ENCODE results near the gene PFN3.

Gene PFN3

DNA sequence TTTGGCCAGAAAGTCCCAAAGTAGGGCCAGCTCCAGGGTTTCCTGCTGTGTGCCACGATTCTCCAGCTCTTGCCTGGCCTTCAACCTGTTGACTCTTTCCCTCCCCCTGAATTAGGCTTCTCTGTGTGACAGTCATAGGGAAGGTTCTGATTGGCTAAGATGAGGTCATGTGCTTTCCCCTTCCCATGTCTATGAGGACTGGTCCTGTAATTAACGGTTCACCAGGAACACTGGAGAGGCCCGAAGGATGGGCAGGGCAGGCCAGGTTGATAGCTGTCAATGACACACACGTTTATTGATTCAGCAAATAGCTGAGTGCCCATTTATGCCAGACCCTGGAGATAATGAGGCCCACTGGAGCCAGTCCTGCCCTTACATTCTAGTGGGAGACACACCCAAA is 37.2 kb upstream of the PFN3 start:
- DNase-seq (ENCODE audit: low spot score): no peak

DNA sequence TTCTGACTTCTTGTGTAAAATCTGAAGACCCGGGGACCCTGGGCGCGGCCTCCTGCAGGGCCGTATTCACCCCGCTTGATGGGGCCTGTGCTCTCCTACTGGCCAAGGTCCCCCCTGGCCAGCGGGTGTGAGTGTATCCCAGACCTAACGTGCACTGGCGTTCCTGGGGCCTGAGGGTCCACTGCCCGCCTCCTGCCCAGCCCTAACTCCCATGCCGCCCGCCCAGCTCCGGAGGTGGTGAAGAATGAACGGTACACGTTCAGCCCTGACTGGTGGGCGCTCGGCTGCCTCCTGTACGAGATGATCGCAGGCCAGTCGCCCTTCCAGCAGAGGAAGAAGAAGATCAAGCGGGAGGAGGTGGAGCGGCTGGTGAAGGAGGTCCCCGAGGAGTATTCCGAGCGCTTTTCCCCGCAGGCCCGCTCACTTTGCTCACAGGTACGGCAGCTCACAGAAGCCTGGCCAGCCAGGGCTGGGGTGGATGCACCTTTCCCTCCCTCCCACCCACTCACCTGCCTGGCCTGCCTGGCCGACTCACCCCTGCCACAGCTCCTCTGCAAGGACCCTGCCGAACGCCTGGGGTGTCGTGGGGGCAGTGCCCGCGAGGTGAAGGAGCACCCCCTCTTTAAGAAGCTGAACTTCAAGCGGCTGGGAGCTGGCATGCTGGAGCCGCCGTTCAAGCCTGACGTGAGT is 35.5 kb upstream of the PFN3 start:
- DNase-seq (ENCODE audit: low spot score): no peak

DNA sequence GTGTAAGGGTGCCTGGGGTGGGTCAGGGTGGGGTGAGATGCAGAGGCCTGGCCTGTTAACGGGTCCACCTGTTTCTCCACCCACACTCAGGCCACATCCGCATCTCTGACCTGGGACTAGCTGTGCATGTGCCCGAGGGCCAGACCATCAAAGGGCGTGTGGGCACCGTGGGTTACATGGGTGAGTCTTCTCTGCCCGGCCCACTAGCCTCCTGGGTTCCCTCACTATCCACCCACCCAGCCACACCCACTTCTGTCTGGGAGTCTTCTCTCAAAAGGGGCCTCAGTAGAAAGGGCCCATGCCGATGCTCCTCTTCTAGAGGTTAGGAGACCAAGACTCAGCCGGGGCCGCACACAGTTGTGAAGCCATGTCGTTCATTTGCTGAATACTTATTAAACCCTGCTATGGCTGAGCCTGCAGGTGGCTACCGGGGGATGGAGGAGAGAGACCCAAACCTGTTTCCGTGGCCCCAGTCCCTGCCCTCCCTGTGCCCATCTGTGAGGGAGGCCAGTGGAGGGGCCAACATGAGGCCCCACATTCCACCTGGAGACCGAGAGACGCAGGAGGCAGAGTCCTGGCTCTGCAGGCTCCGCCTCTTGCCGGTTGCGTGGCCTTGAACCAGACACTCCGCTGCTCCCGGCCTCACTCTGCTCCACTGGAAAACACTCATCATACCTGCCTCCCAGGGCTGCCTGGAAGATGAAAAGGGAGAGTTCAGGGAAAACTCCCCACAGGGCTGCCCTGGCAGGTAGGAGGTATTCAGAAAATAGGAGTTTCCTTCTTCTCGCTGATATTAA is 34.7 kb upstream of the PFN3 start:
- no peak for DNase-seq (ENCODE audit: low spot score)

DNA sequence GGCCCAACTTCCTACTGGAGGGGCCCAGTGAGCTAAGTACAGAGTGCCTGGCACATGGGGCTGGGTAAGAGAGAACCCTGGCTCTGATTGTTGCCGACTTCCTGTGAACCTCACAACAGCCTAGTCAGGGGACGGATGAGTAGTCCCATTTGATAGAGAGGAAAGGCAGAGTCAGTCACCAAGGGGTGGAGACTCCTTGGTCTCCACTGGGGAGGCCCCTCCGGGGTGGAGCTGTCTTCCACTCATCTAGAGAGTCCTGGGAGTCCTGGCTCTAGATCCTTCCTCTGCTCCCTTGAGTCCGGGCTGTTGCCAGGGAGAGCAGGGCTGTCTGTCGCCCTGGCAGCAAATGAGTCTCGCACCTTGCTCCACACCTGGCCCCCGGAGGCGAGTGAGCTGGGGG is 34.0 kb upstream of the PFN3 start:
- peak; percentile 65 for DNase-seq (ENCODE audit: low spot score)

DNA sequence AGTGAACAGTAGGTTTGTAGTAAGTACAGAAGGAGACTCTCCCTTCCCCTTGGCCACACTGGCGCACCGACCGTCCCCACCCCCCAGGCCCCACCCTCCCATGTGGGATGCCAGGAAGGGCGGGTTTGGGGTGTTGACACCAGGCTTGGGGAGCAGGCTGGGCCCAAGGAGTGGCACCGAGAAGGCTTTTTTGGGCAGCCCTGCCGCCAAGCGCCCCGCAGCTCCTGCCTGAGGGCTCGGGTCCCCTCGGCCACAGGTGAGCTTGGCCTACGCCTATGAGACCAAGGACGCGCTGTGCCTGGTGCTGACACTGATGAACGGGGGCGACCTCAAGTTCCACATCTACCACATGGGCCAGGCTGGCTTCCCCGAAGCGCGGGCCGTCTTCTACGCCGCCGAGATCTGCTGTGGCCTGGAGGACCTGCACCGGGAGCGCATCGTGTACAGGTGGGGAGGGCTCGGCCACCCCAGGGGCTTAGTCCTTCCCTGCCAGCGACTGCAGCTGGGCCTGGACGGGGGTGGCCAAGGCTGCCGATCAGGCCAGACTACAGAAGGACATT is 33.3 kb upstream of the PFN3 start:
- no peak for DNase-seq (ENCODE audit: low spot score)

DNA sequence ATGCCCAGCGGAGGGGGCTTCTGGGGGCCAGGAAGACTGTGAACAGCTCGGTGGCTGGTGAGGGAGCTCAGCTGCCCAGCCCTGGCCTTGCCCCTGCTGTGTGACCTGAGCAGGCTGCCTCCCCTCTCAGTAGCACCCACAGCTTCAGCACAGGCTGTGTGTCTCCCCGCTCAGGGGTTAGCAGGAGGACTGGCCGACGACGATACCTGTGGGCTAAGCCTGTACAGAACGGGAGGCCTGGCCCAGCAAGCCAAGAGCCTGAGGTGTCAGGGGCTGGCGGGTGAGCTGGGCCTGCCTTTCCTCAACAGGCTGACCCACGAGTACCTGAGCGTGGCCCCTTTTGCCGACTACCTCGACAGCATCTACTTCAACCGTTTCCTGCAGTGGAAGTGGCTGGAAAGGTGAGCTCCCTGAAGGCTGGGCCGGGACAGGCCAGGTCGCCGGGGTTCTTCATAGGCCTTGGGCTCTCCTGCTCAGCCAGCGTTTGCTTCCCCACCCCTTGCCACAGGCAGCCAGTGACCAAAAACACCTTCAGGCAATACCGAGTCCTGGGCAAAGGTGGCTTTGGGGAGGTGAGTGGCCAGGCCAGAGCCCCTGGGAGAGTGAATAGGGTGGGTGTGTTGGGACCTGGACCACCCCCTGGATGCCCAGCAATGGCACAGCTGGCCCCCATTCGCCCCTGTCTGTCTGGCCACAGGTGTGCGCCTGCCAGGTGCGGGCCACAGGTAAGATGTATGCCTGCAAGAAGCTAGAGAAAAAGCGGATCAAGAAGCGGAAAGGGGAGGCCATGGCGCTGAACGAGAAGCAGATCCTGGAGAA is 32.6 kb upstream of the PFN3 start:
- DNase-seq (ENCODE audit: low spot score): no peak

- no peak for DNase-seq (ENCODE audit: low spot score)
Observed at GRCh38 chr5:177432143-177432838, 31.8 kb upstream of the PFN3 start.

GRCh38 chr5:177431317-177432142 is 31.1 kb upstream of the PFN3 start:
- DNase-seq (ENCODE audit: low spot score): peak; percentile 79

DNA sequence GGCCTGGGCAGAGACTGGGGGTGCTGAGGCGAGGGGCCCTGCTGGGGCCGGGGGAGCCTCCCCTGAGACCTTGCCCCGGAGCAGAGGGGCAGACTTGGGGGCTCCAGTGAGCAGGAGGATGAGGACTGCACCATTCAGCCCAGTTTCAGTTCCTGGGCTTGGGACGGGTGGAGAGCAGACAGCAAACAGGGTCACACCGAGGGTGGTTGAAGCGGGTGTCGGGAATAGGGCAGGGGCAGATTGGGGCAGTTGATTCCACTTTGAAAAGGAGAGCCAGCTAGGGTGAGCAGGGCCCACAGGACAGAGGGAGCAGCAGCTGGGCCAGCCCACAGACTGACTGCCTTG is 30.5 kb upstream of the PFN3 start:
- no peak for DNase-seq (ENCODE audit: low spot score)

DNA sequence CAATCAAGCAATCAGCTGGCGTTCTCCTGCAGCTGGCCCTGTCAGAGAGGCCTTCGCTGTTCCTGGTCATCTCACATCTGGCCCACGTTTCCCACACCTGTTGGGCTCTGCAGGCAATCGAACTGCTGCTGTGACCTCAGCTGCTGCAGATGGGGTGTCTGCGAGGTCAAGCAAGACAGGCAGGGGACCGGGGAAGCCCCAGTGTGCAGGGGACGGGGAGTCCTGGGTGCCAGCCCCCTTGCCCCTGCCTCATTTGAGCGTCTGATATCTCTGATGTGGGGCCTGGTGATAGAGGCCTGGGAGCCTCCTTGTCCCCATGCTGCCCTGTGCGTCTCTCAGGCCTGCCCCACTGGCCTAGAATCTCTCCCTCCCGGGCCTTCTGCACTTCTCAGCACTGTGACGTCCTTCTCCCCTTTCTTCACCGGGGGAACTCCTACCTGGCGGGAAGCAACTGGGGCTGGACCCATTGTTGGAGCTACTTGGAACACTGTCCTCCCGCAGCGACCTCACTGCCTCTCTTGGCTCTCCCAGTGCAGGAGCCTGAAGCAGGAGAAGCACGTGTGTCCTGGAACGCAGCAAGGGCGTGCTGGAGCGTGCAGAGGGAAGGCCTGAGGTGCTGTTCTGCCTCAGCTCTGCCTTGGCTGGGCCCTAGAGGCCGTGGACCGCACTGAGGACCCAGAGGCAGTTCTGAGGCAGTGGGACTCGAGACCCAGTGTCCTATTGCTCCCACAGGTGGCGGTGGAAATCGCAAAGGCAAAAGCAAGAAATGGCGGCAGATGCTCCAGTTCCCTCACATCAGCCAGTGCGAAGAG is 29.9 kb upstream of the PFN3 start:
- no peak for DNase-seq (ENCODE audit: low spot score)

DNA sequence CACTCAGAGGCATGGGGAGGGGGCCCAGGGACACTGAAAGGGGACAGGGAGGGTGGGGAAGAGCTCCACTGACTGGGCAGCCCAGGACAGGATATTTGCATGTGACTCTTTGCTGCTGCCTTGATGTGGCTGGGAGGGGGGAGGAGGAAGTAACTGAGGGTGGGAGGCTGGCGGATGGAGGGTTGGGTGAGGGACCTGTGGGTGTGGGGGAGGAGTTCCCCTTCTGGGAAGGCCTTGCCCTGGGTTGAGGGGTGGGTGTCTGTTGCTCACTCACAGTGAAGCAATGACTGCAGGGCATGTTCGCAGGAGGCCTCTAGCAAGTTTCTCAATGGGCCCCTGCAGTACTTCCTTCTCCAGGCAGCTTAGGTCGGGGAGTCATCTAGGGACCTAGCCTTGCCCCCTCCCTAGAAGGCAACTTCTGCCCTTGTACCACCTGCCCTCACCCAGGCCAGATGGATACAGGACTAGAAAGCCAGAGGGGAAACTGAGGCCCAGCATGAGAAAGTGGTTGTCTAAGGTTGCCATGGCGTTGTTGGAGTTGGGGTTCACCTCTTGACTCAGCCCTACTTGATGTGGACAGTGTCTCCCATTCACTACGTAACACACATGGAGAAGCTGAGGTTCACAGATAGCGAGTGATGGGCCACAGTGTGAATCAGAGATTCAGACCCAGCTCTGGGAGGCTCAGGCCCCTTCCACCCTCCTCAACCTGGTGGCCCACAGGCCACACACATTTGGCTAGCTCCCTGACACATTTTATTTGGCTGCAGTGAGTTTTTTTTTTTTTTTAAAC is 29.0 kb upstream of the PFN3 start:
- peak; percentile 92 for DNase-seq (ENCODE audit: low spot score)

DNA sequence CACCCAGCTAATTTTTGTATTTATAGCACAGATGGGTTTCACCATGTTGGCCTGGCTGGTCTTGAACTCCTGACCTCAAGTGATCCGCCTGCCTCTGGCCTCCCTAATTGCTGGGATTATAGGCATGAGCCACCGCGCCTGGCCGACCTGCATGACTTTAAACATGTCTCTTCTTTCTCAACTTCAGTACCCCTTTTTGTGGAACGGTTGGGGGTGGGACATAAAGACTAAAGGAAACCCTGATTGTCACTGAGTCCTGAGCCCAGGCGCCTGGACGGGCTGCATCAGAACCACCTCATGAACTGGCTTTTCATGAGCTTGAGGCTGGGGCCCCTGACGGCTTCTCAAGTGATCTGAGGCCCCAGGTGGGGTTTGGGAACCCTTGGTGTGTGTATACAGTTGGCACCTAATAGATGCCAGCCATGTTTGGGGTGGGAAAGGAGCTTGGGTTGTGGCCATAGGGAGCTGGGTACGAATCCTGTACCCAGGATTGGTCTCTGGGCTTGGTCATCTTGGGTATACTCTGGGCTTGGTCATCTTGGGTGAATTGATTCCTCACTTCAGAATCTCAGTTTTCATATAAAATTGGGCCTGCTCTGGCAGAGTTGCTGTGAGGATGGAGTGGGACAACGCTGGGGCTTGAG is 28.2 kb upstream of the PFN3 start:
- DNase-seq (ENCODE audit: low spot score): no peak

DNA sequence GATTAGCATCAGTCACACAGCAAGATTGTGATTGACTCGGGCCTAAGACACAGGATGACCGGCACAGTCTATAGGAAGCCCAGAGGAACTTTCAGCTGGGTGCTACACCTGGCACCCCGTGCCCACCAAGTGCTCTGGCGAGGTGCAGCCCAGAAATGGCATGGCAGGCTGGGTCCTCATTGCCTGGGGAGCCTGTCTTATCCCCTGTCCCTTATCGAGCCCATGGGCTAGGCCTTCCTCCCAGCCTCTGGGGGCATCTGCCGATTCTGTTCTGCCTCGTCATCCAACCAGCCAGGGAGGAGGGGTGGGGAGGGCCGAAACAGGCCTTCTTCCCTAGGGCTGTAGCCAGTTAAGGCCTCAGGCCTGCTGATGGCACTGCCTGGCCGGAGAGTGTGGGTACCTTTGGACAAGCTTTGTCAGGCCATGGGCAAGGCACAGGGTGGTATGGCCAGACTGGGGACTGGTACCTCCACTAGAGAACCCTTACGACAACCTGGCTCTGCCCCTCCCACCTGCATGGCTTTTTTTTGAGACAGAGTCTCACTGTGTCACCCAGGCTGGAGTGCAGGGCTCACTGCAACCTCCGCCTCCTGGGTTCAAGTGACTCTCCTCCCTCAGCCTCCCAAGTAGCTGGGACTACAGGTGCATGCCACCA is 27.6 kb upstream of the PFN3 start:
- DNase-seq (ENCODE audit: low spot score): no peak

- DNase-seq (ENCODE audit: low spot score): no peak
Observed at GRCh38 chr5:177427211-177427822, 26.9 kb upstream of the PFN3 start.

DNA sequence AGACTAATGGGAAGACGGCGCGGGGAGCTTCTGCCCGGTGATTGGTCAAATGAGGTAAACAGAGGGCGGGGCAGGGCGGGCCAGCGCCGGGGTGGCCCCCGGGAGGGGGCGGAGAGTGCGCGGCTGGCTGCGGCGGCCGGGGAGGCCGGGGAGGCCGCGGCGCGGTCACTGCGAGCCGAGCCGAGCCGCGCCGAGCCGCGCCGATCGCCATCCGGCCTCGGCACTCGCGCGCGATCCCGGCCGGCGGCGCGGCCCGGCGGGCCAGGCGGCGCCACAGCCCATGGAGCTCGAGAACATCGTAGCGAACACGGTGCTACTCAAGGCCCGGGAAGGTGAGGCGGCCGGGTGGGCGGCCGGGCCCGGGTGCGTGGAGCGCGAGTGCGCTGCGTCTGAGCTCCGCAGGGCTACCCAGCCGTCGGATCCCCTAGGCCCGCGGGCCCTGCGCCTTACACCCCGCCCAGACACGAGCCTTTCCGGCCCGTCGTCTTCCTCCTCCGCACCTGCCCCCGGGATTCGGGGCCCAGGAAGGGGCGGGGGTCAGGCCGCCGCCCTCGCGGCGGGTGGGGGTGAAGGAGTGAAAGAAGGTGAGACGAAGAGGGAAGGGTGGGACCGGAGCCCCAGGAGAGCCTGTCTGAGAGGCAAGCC is 26.2 kb upstream of the PFN3 start, which contains the start of gene GRK6:
Gene GRK6, plus strand, starts transcription at position 111 of the 645 bp plus-strand sequence. Its CDS starts 170 bp downstream, at position 281.
- DNase-seq (ENCODE audit: low spot score): peak; percentile 77

GRCh38 chr5:177425801-177426565 is 25.5 kb upstream of the PFN3 start:
- peak; percentile 100 for DNase-seq (ENCODE audit: low spot score)
